ENCODE results near the gene GPR155. TPM values are rescaled to one million over a fixed set of nuclear protein-coding genes. Genes with fewer than 3 reads are reported as not detected.
A peak's percentile ranks its signal among the peaks of the same experiment; 100 is the strongest.

GPR155 gene
- total and polyA plus RNA-seq, 8 donors, result 0.87 to 43.1 (median 13.6) TPM

DNA sequence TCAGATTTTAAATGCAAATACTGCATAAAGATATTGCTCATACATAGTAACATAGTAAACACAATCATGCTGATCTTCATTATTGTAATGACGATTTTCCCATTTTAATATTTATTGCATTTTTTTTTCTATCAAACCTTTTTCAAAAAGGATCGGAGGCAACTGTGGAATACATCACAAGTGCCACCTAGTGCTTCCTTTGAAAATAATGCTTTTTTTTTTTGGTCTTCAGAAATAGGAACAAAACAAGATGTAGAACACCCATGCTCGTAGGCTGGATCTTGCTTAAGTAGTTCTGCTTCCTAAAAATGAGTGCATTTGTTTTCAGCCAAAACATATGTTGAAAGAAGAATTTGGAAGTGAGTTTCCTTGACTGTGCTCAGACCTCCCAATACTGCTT lies 35.7 kb upstream of the GPR155 start:
- intact Hi-C loops (cut with DNase I; ENCODE audit: low total_unique reads), result loop anchor here (5.0 kb wide), 1 partner anchor 60 kb away; no protein-coding TSS in a partner anchor
- Histone ChIP-seq H3K27me3 (no peaks in the 10 kb centered on the region), H3K9me3 (no peaks in the 10 kb centered on the region), H3K4me1 (peaks cover 0 to 3% (median 0%) of the 10 kb centered on the region in 4 donors), H3K36me3 (no peaks in the 10 kb centered on the region), H3K27ac (no peak overlapping the region), H3K4me3 (no peak overlapping the region)
- peak in 1 of 2 donors; percentile 25 for DNase-seq
- TF ChIP-seq, protein P1, sequence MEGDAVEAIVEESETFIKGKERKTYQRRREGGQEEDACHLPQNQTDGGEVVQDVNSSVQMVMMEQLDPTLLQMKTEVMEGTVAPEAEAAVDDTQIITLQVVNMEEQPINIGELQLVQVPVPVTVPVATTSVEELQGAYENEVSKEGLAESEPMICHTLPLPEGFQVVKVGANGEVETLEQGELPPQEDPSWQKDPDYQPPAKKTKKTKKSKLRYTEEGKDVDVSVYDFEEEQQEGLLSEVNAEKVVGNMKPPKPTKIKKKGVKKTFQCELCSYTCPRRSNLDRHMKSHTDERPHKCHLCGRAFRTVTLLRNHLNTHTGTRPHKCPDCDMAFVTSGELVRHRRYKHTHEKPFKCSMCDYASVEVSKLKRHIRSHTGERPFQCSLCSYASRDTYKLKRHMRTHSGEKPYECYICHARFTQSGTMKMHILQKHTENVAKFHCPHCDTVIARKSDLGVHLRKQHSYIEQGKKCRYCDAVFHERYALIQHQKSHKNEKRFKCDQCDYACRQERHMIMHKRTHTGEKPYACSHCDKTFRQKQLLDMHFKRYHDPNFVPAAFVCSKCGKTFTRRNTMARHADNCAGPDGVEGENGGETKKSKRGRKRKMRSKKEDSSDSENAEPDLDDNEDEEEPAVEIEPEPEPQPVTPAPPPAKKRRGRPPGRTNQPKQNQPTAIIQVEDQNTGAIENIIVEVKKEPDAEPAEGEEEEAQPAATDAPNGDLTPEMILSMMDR (IDR thresholded peaks at IDR 0.05), result peak in 4 of 7 experiments; percentile 7 to 45 (median 22)
- TF ChIP-seq POLR2A (IDR thresholded peaks at IDR 0.05) (no peak), POLR2AphosphoS5 (IDR thresholded peaks at IDR 0.05) (no peak)
- WGBS, 5 donors, result 9 to 17% (median 14%) methylated on average over 3 of the region's 3 CpGs

DNA sequence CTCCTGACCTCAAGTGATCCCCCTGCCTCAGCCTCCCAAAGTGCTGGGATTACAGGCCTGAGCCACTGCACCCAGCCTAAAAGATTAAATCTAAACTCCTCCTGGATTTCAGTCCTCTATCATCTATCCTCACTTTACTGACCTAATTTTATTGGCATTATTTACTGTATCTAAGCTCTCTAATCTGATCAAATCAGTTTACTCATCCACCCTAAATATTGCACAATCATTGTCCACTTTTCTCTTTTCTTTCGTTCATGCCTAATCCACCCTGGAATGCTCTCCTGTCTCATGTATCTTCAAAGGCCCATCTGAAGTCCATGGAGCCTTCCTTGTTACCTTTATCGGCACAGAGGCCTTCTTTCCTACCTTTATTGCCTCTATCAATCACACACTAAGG lies 31.6 kb upstream of the GPR155 start:
- Histone ChIP-seq H3K27me3 (no peaks in the 10 kb centered on the region), H3K4me1 (peaks cover 0 to 3% (median 0%) of the 10 kb centered on the region in 4 donors), H3K9me3 (no peaks in the 10 kb centered on the region), H3K4me3 (no peak overlapping the region), H3K36me3 (no peaks in the 10 kb centered on the region), H3K27ac (no peak overlapping the region)
- intact Hi-C loops (cut with DNase I; ENCODE audit: low total_unique reads), result no loop called here
- DNase-seq, result no peak
- TF ChIP-seq EP300 (IDR thresholded peaks at IDR 0.05) (no peak), POLR2A (IDR thresholded peaks at IDR 0.05) (no peak), POLR2AphosphoS5 (IDR thresholded peaks at IDR 0.05) (no peak)
- TF ChIP-seq, protein P1 (IDR thresholded peaks at IDR 0.05), result no peak
- WGBS, 5 donors, result 63 to 80% (median 74%) methylated on average over 2 of the region's 2 CpGs

GRCh38 chr2:174516501-174517378 lies 29.9 kb upstream of the GPR155 start:
- Histone ChIP-seq H3K4me3 (no peak overlapping the region), H3K27me3 (no peaks in the 10 kb centered on the region), H3K36me3 (no peaks in the 10 kb centered on the region), H3K9me3 (no peaks in the 10 kb centered on the region), H3K27ac (no peak overlapping the region), H3K4me1 (no peaks in the 10 kb centered on the region)
- intact Hi-C loops (cut with DNase I; ENCODE audit: low total_unique reads), result no loop called here
- WGBS, 5 donors, result 73 to 85% (median 78%) methylated on average over 5 of the region's 5 CpGs
- TF ChIP-seq POLR2A (IDR thresholded peaks at IDR 0.05) (no peak), EP300 (IDR thresholded peaks at IDR 0.05) (no peak), POLR2AphosphoS5 (IDR thresholded peaks at IDR 0.05) (no peak)
- TF ChIP-seq, protein P1 (IDR thresholded peaks at IDR 0.05), result no peak
- DNase-seq, result no peak

GRCh38 chr2:174512345-174512744 lies 25.5 kb upstream of the GPR155 start:
- Histone ChIP-seq H3K36me3 (no peaks in the 10 kb centered on the region), H3K27me3 (no peaks in the 10 kb centered on the region), H3K9me3 (peaks cover 0 to 21% (median 9%) of the 10 kb centered on the region in 4 donors), H3K4me3 (no peak overlapping the region), H3K27ac (no peak overlapping the region), H3K4me1 (no peaks in the 10 kb centered on the region)
- intact Hi-C loops (cut with DNase I; ENCODE audit: low total_unique reads), result no loop called here
- DNase-seq, result no peak
- TF ChIP-seq EP300 (IDR thresholded peaks at IDR 0.05), result no peak
- TF ChIP-seq POLR2A (IDR thresholded peaks at IDR 0.05), result no peak
- TF ChIP-seq POLR2AphosphoS5 (IDR thresholded peaks at IDR 0.05), result no peak
- TF ChIP-seq, protein P1 (IDR thresholded peaks at IDR 0.05), result no peak
- 65 to 79% (median 69%) methylated on average over 3 of the region's 3 CpGs for WGBS, 5 donors
